ENCODE data around the gene TBX2.
"Not testable (repeated sequence)": the region's sequence is repeated elsewhere in the genome, so short reads cannot be mapped to it uniquely, and the experiment has no call there.

The TBX2 gene

GRCh38 chr17:61426482-61427304 is 27.1 kb downstream of the TBX2 start:
- Mint-ChIP-seq H3K27me3 (peaks cover 41 to 55% of the 10 kb centered on the region in 2 donors), H3K36me3 (peaks cover 0 to 6% of the 10 kb centered on the region in 2 donors), H3K4me3 (no peak overlapping the region), H3K9me3 (peaks cover 0 to 1% of the 10 kb centered on the region in 2 donors), H3K4me1 (no peaks in the 10 kb centered on the region), H3K27ac (no peak overlapping the region)
- DNase-seq, result no peak
- ATAC-seq (replicated peaks), result no peak

- Mint-ChIP-seq H3K9me3 (peaks cover 0 to 1% of the 10 kb centered on the region in 2 donors), H3K27me3 (peaks cover 35 to 49% of the 10 kb centered on the region in 2 donors), H3K4me3 (no peak overlapping the region), H3K27ac (no peak overlapping the region), H3K4me1 (no peaks in the 10 kb centered on the region), H3K36me3 (peaks cover 0 to 6% of the 10 kb centered on the region in 2 donors)
- no peak for DNase-seq
- no peak for ATAC-seq (replicated peaks)
Measured at GRCh38 chr17:61427567-61427966, 27.9 kb downstream of the TBX2 start.

GRCh38 chr17:61429274-61429673 is 29.6 kb downstream of the TBX2 start:
- no peaks in the 10 kb centered on the region for H3K4me1 Mint-ChIP-seq
- ATAC-seq (replicated peaks), result no peak
- no peak overlapping the region for H3K4me3 Mint-ChIP-seq

GRCh38 chr17:61429831-61430230 is 30.2 kb downstream of the TBX2 start:
- H3K36me3 Mint-ChIP-seq, result not testable (repeated sequence)

More at GRCh38 chr17:61429274-61429673, 29.6 kb downstream of the TBX2 start:
- DNase-seq, result no peak
- H3K27ac Mint-ChIP-seq, result no peak overlapping the region
- peaks cover 0 to 6% of the 10 kb centered on the region in 2 donors for H3K36me3 Mint-ChIP-seq
- peaks cover 0 to 1% of the 10 kb centered on the region in 2 donors for H3K9me3 Mint-ChIP-seq
- peaks cover 35 to 40% of the 10 kb centered on the region in 2 donors for H3K27me3 Mint-ChIP-seq

GRCh38 chr17:61431594-61432311 is 32.1 kb downstream of the TBX2 start:
- ATAC-seq (replicated peaks), result no peak
- no peak overlapping the region for H3K27ac Mint-ChIP-seq
- H3K4me3 Mint-ChIP-seq, result no peak overlapping the region
- H3K36me3 Mint-ChIP-seq, result no peaks in the 10 kb centered on the region
- DNase-seq, result no peak
- peaks cover 32 to 37% of the 10 kb centered on the region in 2 donors for H3K27me3 Mint-ChIP-seq
- peaks cover 0 to 11% of the 10 kb centered on the region in 2 donors for H3K9me3 Mint-ChIP-seq
- no peaks in the 10 kb centered on the region for H3K4me1 Mint-ChIP-seq

More at GRCh38 chr17:61429831-61430230, 30.2 kb downstream of the TBX2 start:
- not testable (repeated sequence) for H3K4me3 Mint-ChIP-seq; DNase-seq; H3K4me1 Mint-ChIP-seq; ATAC-seq (replicated peaks); H3K27ac Mint-ChIP-seq; H3K9me3 Mint-ChIP-seq
- peaks cover 36 to 40% of the 10 kb centered on the region in 2 donors for H3K27me3 Mint-ChIP-seq

GRCh38 chr17:61436273-61436672 is 36.6 kb downstream of the TBX2 start:
- Mint-ChIP-seq H3K4me1 (peaks cover 0 to 3% of the 10 kb centered on the region in 2 donors), H3K9me3 (peaks cover 12 to 23% of the 10 kb centered on the region in 2 donors), H3K36me3 (peaks cover 3 to 10% of the 10 kb centered on the region in 2 donors), H3K27me3 (peaks cover 54 to 63% of the 10 kb centered on the region in 2 donors), H3K4me3 (no peak overlapping the region), H3K27ac (no peak overlapping the region)
- ATAC-seq (replicated peaks), result no peak
- no peak for DNase-seq

GRCh38 chr17:61436995-61437704 is 37.5 kb downstream of the TBX2 start:
- H3K36me3 Mint-ChIP-seq, result peaks cover 3 to 10% of the 10 kb centered on the region in 2 donors
- no peak for ATAC-seq (replicated peaks)
- H3K4me1 Mint-ChIP-seq, result peaks cover 0 to 3% of the 10 kb centered on the region in 2 donors
- H3K9me3 Mint-ChIP-seq, result peaks cover 12 to 23% of the 10 kb centered on the region in 2 donors
- DNase-seq, result no peak
- peaks cover 54 to 63% of the 10 kb centered on the region in 2 donors for H3K27me3 Mint-ChIP-seq
- H3K27ac Mint-ChIP-seq, result no peak overlapping the region
- H3K4me3 Mint-ChIP-seq, result no peak overlapping the region

- no peak overlapping the region for H3K27ac Mint-ChIP-seq
Measured at GRCh38 chr17:61440697-61441096, 41.1 kb downstream of the TBX2 start.

GRCh38 chr17:61441507-61441906 is 41.9 kb downstream of the TBX2 start:
- Mint-ChIP-seq H3K9me3 (peaks cover 12 to 14% of the 10 kb centered on the region in 2 donors), H3K27me3 (peaks cover 58 to 81% of the 10 kb centered on the region in 2 donors), H3K36me3 (peaks cover 3 to 10% of the 10 kb centered on the region in 2 donors)
- H3K27ac Mint-ChIP-seq; H3K4me1 Mint-ChIP-seq; ATAC-seq (replicated peaks); H3K4me3 Mint-ChIP-seq; DNase-seq: not testable (repeated sequence)

More at GRCh38 chr17:61440697-61441096, 41.1 kb downstream of the TBX2 start:
- peaks cover 0 to 3% of the 10 kb centered on the region in 2 donors for H3K4me1 Mint-ChIP-seq
- peaks cover 12 to 19% of the 10 kb centered on the region in 2 donors for H3K9me3 Mint-ChIP-seq
- H3K4me3 Mint-ChIP-seq, result no peak overlapping the region
- H3K27me3 Mint-ChIP-seq, result peaks cover 54 to 77% of the 10 kb centered on the region in 2 donors
- no peak for DNase-seq
- peak; percentile 84 to 96 for ATAC-seq (replicated peaks)
- H3K36me3 Mint-ChIP-seq, result peaks cover 3 to 10% of the 10 kb centered on the region in 2 donors

GRCh38 chr17:61442136-61442775 is 42.6 kb downstream of the TBX2 start:
- DNase-seq (no peak), ATAC-seq (replicated peaks) (no peak)
- Mint-ChIP-seq H3K36me3 (peaks cover 3 to 7% of the 10 kb centered on the region in 2 donors), H3K9me3 (peaks cover 7 to 10% of the 10 kb centered on the region in 2 donors), H3K4me3 (no peak overlapping the region), H3K27me3 (peaks cover 60 to 83% of the 10 kb centered on the region in 2 donors), H3K27ac (no peak overlapping the region), H3K4me1 (peaks cover 0 to 3% of the 10 kb centered on the region in 2 donors)

GRCh38 chr17:61442878-61443474 is 43.3 kb downstream of the TBX2 start:
- Mint-ChIP-seq H3K36me3 (peaks cover 3% of the 10 kb centered on the region in 2 donors), H3K27me3 (peaks cover 54 to 80% of the 10 kb centered on the region in 2 donors)

GRCh38 chr17:61443475-61443882 is 43.8 kb downstream of the TBX2 start:
- DNase-seq (no peak), ATAC-seq (replicated peaks) (no peak)
- Mint-ChIP-seq H3K27ac (no peak overlapping the region), H3K27me3 (peaks cover 52 to 75% of the 10 kb centered on the region in 2 donors), H3K9me3 (peaks cover 3 to 5% of the 10 kb centered on the region in 2 donors), H3K4me1 (peaks cover 0 to 3% of the 10 kb centered on the region in 2 donors), H3K36me3 (peaks cover 3% of the 10 kb centered on the region in 2 donors), H3K4me3 (no peak overlapping the region)

More at GRCh38 chr17:61442878-61443474, 43.3 kb downstream of the TBX2 start:
- Mint-ChIP-seq H3K4me1 (peaks cover 0 to 3% of the 10 kb centered on the region in 2 donors), H3K9me3 (peaks cover 3 to 6% of the 10 kb centered on the region in 2 donors), H3K4me3 (no peak overlapping the region), H3K27ac (no peak overlapping the region)
- ATAC-seq (replicated peaks), result no peak
- DNase-seq, result no peak

GRCh38 chr17:61444075-61444474 is 44.4 kb downstream of the TBX2 start:
- no peak for DNase-seq
- Mint-ChIP-seq H3K4me3 (no peak overlapping the region), H3K27ac (no peak overlapping the region), H3K4me1 (peaks cover 0 to 3% of the 10 kb centered on the region in 2 donors), H3K36me3 (peaks cover 1 to 3% of the 10 kb centered on the region in 2 donors), H3K9me3 (peaks cover 1 to 4% of the 10 kb centered on the region in 2 donors), H3K27me3 (peaks cover 49 to 72% of the 10 kb centered on the region in 2 donors)
- ATAC-seq (replicated peaks), result no peak

All from stimulated activated naive B cell treated with anti-CD40 and anti-IgM and Interleukin-4, amounts not matched to agents 10 μg/mL and 1 μg/mL and 100 μg/mL, for 72 hours (primary cell).